OCI-LY7 (cell line): ENCODE data around the gene SMOC2. TPM values are rescaled to one million over a fixed set of nuclear protein-coding genes. Genes with fewer than 3 reads are reported as not detected.

ENCODE experiments used
- BruUV-seq: library from RNA; stranded (reverse); fragments of 400-500 nt; replicated peaks from 2 replicates; lab custom pipeline; 2021; lab: Mats Ljungman, UMichigan
- CTCF ChIA-PET: fragments of 300-600 bp; sonication (Branson Sonifier 250); formaldehyde crosslinking; loops from one replicate; lab custom pipeline; 2022; ENCODE audit warnings: antibody characterized with exemption; ENCODE audit not compliant: unreplicated experiment; lab: Charles Lee
- POLR2A ChIA-PET: fragments of 300-600 bp; sonication (Branson Sonifier 250); formaldehyde crosslinking; loops from one replicate; lab custom pipeline; 2022; ENCODE audit warnings: antibody characterized with exemption; lab: Charles Lee
- DNase-seq: peaks from one replicate; pipeline ENCODE4 v3.0.0-alpha.2; 2015; ENCODE audit warnings: low spot score
- H2AFZ ChIP-seq: fragments of 200-600 bp; sonication (generic), shearing (Covaris generic); 2 replicates; pipeline ENCODE4 v1.6.1; 2014; ENCODE audit warnings: mild to moderate bottlenecking, antibody characterized with exemption, low read length, moderate library complexity
- H3K27ac ChIP-seq: fragments of 200-600 bp; sonication (generic); 2 replicates; pipeline ENCODE4 v1.5.1; 2014; ENCODE audit warnings: mixed run types, low read depth, mild to moderate bottlenecking, moderate library complexity, low read length, inconsistent platforms; ENCODE audit not compliant: poor library complexity, severe bottlenecking
- H3K36me3 ChIP-seq: fragments of 200-600 bp; sonication (generic); 2 replicates; pipeline ENCODE4 v1.6.1; 2014; ENCODE audit warnings: mild to moderate bottlenecking, antibody characterized with exemption, low read length, moderate library complexity, mixed read lengths; ENCODE audit not compliant: insufficient read depth
- H3K4me1 ChIP-seq: fragments of 200-600 bp; sonication (generic); 2 replicates; pipeline ENCODE4 v1.5.1; 2014; ENCODE audit warnings: mild to moderate bottlenecking, low read length; ENCODE audit not compliant: insufficient read depth, poor library complexity, severe bottlenecking
- H3K4me2 ChIP-seq: fragments of 200-600 bp; sonication (generic); 2 replicates; pipeline ENCODE4 v1.6.1; 2014; ENCODE audit warnings: mild to moderate bottlenecking, low read length
- H3K4me3 ChIP-seq: fragments of 200-600 bp; sonication (generic); 2 replicates; pipeline ENCODE4 v1.5.1; 2014; ENCODE audit warnings: mild to moderate bottlenecking, low read depth, low read length; ENCODE audit not compliant: poor library complexity, severe bottlenecking
- H3K79me2 ChIP-seq: fragments of 200-600 bp; sonication (generic); 2 replicates; pipeline ENCODE4 v1.6.1; 2016; ENCODE audit warnings: low read depth, mild to moderate bottlenecking, low read length, moderate library complexity, mixed read lengths; ENCODE audit not compliant: insufficient read depth
- H3K9me2 ChIP-seq: fragments of 200-600 bp; sonication (generic); 2 replicates; pipeline ENCODE4 v1.6.1; 2016; ENCODE audit warnings: mild to moderate bottlenecking, low read length, mixed read lengths; ENCODE audit not compliant: insufficient read depth
- H3K9me3 ChIP-seq: fragments of 200-600 bp; sonication (generic); 2 replicates; pipeline ENCODE4 v1.6.1; 2014; ENCODE audit warnings: mild to moderate bottlenecking, mixed run types, low read length, mixed read lengths
- H4K20me1 ChIP-seq: fragments of 200-600 bp; sonication (generic); 2 replicates; pipeline ENCODE4 v1.6.1; 2014; ENCODE audit warnings: mild to moderate bottlenecking, antibody characterized with exemption, low read length, moderate library complexity, mixed read lengths; ENCODE audit not compliant: insufficient read depth
- EZH2phosphoT487 ChIP-seq: fragments of 200-600 bp; sonication (generic); IDR thresholded peaks from 2 replicates; pipeline ENCODE4 v1.6.1; 2018; ENCODE audit warnings: low read depth, borderline replicate concordance, mild to moderate bottlenecking, mixed run types, antibody characterized with exemption, low read length, moderate library complexity, mixed read lengths
- intact Hi-C: fragments of 100-400 bp; cut with micrococcal nuclease; formaldehyde crosslinking; loops from one replicate; pipeline ENCODE4 v1.10.0; 2022; ENCODE audit not compliant: unreplicated experiment
- total RNA-seq, 2 experiments: library from RNA; depleted of rRNA in 1 of 2; stranded (reverse); fragments of >200 nt in 1 of 2; shearing (Covaris generic) in 1 of 2; gene quantifications; 2 replicates each; pipeline ENCODE4 v1.2.3, GENCODE V29; 2014 to 2022
- TF ChIP-seq, protein P1 (sequence below): fragments of 200-600 bp; sonication (generic); conservative IDR thresholded peaks from 2 replicates; pipeline ENCODE4 v1.5.1; 2014; ENCODE audit warnings: mild to moderate bottlenecking, antibody characterized with exemption, low read length, moderate library complexity, mixed read lengths

The SMOC2 gene
- total RNA-seq, 2 experiments from 2014 or later, result not detected

- no peak for DNase-seq
- Histone ChIP-seq H3K79me2 (no peaks in the 10 kb centered on the region), H4K20me1 (no peaks in the 10 kb centered on the region), H3K36me3 (no peaks in the 10 kb centered on the region), H3K4me1 (peaks cover 6% of the 10 kb centered on the region), H3K27ac (no peak overlapping the region), H3K4me2 (no peak overlapping the region), H3K9me2 (no peaks in the 10 kb centered on the region), H2AFZ (no peak overlapping the region), H3K9me3 (no peaks in the 10 kb centered on the region), H3K4me3 (no peak overlapping the region)
- POLR2A ChIA-PET, result no interaction called here
- CTCF ChIA-PET, result no interaction called here
- TF ChIP-seq, protein P1, sequence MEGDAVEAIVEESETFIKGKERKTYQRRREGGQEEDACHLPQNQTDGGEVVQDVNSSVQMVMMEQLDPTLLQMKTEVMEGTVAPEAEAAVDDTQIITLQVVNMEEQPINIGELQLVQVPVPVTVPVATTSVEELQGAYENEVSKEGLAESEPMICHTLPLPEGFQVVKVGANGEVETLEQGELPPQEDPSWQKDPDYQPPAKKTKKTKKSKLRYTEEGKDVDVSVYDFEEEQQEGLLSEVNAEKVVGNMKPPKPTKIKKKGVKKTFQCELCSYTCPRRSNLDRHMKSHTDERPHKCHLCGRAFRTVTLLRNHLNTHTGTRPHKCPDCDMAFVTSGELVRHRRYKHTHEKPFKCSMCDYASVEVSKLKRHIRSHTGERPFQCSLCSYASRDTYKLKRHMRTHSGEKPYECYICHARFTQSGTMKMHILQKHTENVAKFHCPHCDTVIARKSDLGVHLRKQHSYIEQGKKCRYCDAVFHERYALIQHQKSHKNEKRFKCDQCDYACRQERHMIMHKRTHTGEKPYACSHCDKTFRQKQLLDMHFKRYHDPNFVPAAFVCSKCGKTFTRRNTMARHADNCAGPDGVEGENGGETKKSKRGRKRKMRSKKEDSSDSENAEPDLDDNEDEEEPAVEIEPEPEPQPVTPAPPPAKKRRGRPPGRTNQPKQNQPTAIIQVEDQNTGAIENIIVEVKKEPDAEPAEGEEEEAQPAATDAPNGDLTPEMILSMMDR, result no peak
- TF ChIP-seq EZH2phosphoT487, result no peak
- intact Hi-C loops, result no loop called here
- BruUV-seq, result no TSS peak
These were observed 66.7 kb downstream of the SMOC2 start for GRCh38 chr6:168507730-168508129.

DNA sequence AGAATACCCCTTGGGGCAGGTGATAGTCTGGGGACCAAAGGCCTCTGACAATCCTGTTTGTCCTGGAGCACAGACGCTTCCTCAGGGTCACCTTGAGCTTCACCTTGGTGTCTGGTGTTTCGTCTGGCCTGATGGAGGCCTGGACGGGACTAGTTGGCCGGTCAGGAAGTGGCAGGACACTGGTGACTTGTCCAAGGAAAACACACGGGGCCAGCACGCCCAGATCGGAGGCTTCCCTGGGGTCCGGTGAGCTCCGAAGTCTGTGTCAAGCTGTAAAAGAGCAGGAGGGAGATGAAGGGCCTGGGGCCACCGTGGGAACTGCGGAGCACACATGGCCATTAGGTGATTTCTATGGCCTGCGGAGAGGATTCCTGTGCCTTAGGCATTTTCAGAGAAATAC is 67.9 kb downstream of the SMOC2 start:
- ChIA-PET CTCF (no interaction called here), POLR2A (interaction anchor here (0.9 to 1.8 kb wide), 2 partner anchors 24 to 371 kb away, joined by 3 to 4 read pairs; no protein-coding TSS in a partner anchor)
- no peak for DNase-seq
- H2AFZ ChIP-seq, result no peak overlapping the region
- no peaks in the 10 kb centered on the region for H3K79me2 ChIP-seq
- H3K36me3 ChIP-seq, result no peaks in the 10 kb centered on the region
- no peak overlapping the region for H3K4me2 ChIP-seq
- H3K4me1 ChIP-seq, result peaks cover 6% of the 10 kb centered on the region
- intact Hi-C loops, result no loop called here
- BruUV-seq, result no TSS peak
- no peak overlapping the region for H3K4me3 ChIP-seq
- no peaks in the 10 kb centered on the region for H3K9me3 ChIP-seq
- H3K9me2 ChIP-seq, result no peaks in the 10 kb centered on the region
- no peaks in the 10 kb centered on the region for H4K20me1 ChIP-seq
- TF ChIP-seq EZH2phosphoT487, result no peak
- TF ChIP-seq, protein P1, result no peak
- H3K27ac ChIP-seq, result no peak overlapping the region

DNA sequence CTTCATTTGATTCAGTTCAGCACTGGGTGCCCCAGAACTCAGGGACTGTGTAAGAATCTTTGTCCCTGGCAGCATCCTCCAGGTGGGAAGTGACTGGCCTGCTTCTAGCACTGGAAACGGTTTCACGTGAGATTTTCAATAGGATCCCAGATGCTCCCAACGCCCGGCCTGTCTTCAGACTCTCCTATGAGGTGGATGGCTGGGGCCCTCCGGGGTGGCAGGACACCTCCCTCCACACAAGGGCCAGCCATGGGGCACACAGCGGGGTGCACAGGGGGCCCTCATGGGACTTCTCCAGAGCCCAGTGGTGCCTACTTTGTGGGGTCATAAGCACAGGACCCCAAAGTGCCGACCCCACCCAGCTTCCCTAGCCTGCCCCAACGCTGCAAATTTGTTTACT is 72.8 kb downstream of the SMOC2 start:
- H3K79me2 ChIP-seq, result no peaks in the 10 kb centered on the region
- DNase-seq, result no peak
- no peak for TF ChIP-seq EZH2phosphoT487
- TF ChIP-seq, protein P1, result no peak
- H3K36me3 ChIP-seq, result no peaks in the 10 kb centered on the region
- ChIA-PET CTCF (no interaction called here), POLR2A (no interaction called here)
- no TSS peak for BruUV-seq
- H3K27ac ChIP-seq, result no peak overlapping the region
- H4K20me1 ChIP-seq, result no peaks in the 10 kb centered on the region
- no peak overlapping the region for H2AFZ ChIP-seq
- H3K4me2 ChIP-seq, result no peak overlapping the region
- intact Hi-C loops, result no loop called here
- no peaks in the 10 kb centered on the region for H3K9me2 ChIP-seq
- H3K4me1 ChIP-seq, result no peaks in the 10 kb centered on the region
- no peak overlapping the region for H3K4me3 ChIP-seq
- H3K9me3 ChIP-seq, result 0 out of 2 replicates have a peak, but pooled peaks cover 1% of the 10 kb centered on the region
